HEK293 (cell line): ENCODE data around the gene KANSL1.

Experiments
- GLIS2 ChIP-seq: fragments of 450-650 bp; formaldehyde crosslinking; IDR thresholded peaks from 2 replicates; pipeline ENCODE4 v1.5.1; 2016; ENCODE audit warnings: missing biosample characterization, missing genetic modification characterization
- REPIN1 ChIP-seq: fragments of 450-650 bp; formaldehyde crosslinking; IDR thresholded peaks from 2 replicates; pipeline ENCODE4 v1.5.1; 2017; ENCODE audit warnings: missing biosample characterization, missing genetic modification characterization, low read depth
- REST ChIP-seq: fragments of 450-650 bp; formaldehyde crosslinking; IDR thresholded peaks from 2 replicates; pipeline ENCODE4 v1.5.1; 2016; ENCODE audit warnings: missing biosample characterization, missing genetic modification characterization
- ZBTB10 ChIP-seq: fragments of 450-650 bp; formaldehyde crosslinking; IDR thresholded peaks from 2 replicates; pipeline ENCODE4 v1.5.1; 2016; ENCODE audit warnings: missing biosample characterization, missing genetic modification characterization
- ZBTB17 ChIP-seq: fragments of 450-650 bp; formaldehyde crosslinking; IDR thresholded peaks from 2 replicates; pipeline ENCODE4 v1.5.1; 2016; ENCODE audit warnings: missing biosample characterization, missing genetic modification characterization
- ZBTB7A ChIP-seq: fragments of 450-650 bp; formaldehyde crosslinking; IDR thresholded peaks from 2 replicates; pipeline ENCODE4 v1.5.1; 2016; ENCODE audit warnings: low read depth, missing biosample characterization, missing genetic modification characterization
- ZNF311 ChIP-seq: fragments of 450-650 bp; formaldehyde crosslinking; IDR thresholded peaks from 2 replicates; pipeline ENCODE4 v1.5.1; 2017; ENCODE audit warnings: missing biosample characterization, missing genetic modification characterization, borderline replicate concordance
- ZNF639 ChIP-seq: fragments of 450-650 bp; formaldehyde crosslinking; IDR thresholded peaks from 2 replicates; pipeline ENCODE4 v1.5.1; 2016; ENCODE audit warnings: missing biosample characterization, missing genetic modification characterization
- ZNF664 ChIP-seq: fragments of 450-650 bp; formaldehyde crosslinking; IDR thresholded peaks from 2 replicates; pipeline ENCODE4 v1.5.1; 2016; ENCODE audit warnings: missing biosample characterization, missing genetic modification characterization
- ZSCAN4 ChIP-seq: fragments of 450-650 bp; formaldehyde crosslinking; IDR thresholded peaks from 2 replicates; pipeline ENCODE4 v1.5.1; 2017; ENCODE audit warnings: missing biosample characterization, missing genetic modification characterization
- TF ChIP-seq, protein P1 (sequence below): fragments of 450-650 bp; formaldehyde crosslinking; IDR thresholded peaks from 2 replicates; pipeline ENCODE4 v1.5.1; 2016; ENCODE audit warnings: missing biosample characterization, missing genetic modification characterization
- TF ChIP-seq, protein P2 (sequence below): fragments of 450-650 bp; formaldehyde crosslinking; IDR thresholded peaks from 2 replicates; pipeline ENCODE4 v1.5.1; 2016; ENCODE audit warnings: missing biosample characterization, missing genetic modification characterization

GRCh38 chr17:46013502-46014165, 179.6 kb downstream of the KANSL1 start:
- TF ChIP-seq ZNF664 (tag by site-specific recombination): no peak
- TF ChIP-seq REPIN1: no peak
- TF ChIP-seq GLIS2: no peak
- no peak for TF ChIP-seq ZBTB17 (tag by site-specific recombination)
- TF ChIP-seq, protein P1, sequence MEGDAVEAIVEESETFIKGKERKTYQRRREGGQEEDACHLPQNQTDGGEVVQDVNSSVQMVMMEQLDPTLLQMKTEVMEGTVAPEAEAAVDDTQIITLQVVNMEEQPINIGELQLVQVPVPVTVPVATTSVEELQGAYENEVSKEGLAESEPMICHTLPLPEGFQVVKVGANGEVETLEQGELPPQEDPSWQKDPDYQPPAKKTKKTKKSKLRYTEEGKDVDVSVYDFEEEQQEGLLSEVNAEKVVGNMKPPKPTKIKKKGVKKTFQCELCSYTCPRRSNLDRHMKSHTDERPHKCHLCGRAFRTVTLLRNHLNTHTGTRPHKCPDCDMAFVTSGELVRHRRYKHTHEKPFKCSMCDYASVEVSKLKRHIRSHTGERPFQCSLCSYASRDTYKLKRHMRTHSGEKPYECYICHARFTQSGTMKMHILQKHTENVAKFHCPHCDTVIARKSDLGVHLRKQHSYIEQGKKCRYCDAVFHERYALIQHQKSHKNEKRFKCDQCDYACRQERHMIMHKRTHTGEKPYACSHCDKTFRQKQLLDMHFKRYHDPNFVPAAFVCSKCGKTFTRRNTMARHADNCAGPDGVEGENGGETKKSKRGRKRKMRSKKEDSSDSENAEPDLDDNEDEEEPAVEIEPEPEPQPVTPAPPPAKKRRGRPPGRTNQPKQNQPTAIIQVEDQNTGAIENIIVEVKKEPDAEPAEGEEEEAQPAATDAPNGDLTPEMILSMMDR (tag by site-specific recombination): no peak
- no peak for TF ChIP-seq ZBTB10 (tag by site-specific recombination)
- no peak for TF ChIP-seq ZBTB7A (tag by site-specific recombination)
- no peak for TF ChIP-seq REST
- no peak for TF ChIP-seq ZNF639
- TF ChIP-seq ZNF311 (tag by site-specific recombination): no peak
- TF ChIP-seq, protein P2, sequence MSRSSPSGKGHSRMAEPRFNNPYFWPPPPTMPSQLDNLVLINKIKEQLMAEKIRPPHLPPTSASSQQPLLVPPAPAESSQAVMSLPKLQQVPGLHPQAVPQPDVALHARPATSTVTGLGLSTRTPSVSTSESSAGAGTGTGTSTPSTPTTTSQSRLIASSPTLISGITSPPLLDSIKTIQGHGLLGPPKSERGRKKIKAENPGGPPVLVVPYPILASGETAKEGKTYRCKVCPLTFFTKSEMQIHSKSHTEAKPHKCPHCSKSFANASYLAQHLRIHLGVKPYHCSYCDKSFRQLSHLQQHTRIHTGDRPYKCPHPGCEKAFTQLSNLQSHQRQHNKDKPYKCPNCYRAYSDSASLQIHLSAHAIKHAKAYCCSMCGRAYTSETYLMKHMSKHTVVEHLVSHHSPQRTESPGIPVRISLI (tag by site-specific recombination): no peak
- TF ChIP-seq ZSCAN4 (tag by site-specific recombination): no peak
